ENCODE data around the gene NUMA1.

- TF ChIP-seq CTCF (IDR thresholded peaks at IDR 0.05 in 4 of 5, conservative IDR thresholded peaks at IDR 0.05 in 1 of 5) (no peak), POLR2A (IDR thresholded peaks at IDR 0.05) (no peak)
These were observed 13.1 kb downstream of the NUMA1 start for GRCh38 chr11:72067266-72067665.

Measured in gastrocnemius medialis (tissue), 4 donors.